ACHN (cell line): ENCODE data around the gene EHMT2.
"Not testable (repeated sequence)": the region's sequence is repeated elsewhere in the genome, so short reads cannot be mapped to it uniquely, and the experiment has no call there.

Experiments
- DNase-seq: peaks from one replicate; pipeline ENCODE4 v3.0.0-alpha.2; 2015
- in situ Hi-C: cut with HindIII; loops from 2 replicates; pipeline ENCODE4 v1.10.0; 2017; ENCODE audit warnings: low sequenced_read_pairs, low pct_ligation_motif_present, low pct_unique_long_range_greater_than_20kb

Gene EHMT2

DNA sequence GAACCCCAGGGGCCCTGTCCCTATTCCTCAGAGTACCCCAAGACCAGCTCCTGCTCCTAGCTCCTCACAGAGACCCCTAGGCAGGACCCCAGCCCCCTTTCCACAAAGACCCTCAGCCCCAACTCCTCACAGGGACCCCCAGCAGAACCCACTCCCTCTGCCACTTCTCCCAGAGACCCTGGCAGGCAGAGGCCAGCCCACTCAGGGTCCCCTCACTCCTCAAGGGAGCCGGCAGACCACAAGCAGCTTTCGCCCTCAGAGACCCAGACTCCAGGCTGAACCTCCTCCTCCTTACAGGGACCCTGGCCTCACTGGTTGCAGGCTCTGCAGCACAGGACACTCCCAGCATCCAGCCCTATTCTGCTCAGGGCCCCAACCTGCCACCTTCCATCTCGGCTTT lies 19.3 kb downstream of the EHMT2 start:
- DNase-seq: no peak
- in situ Hi-C loops: no loop called here

DNA sequence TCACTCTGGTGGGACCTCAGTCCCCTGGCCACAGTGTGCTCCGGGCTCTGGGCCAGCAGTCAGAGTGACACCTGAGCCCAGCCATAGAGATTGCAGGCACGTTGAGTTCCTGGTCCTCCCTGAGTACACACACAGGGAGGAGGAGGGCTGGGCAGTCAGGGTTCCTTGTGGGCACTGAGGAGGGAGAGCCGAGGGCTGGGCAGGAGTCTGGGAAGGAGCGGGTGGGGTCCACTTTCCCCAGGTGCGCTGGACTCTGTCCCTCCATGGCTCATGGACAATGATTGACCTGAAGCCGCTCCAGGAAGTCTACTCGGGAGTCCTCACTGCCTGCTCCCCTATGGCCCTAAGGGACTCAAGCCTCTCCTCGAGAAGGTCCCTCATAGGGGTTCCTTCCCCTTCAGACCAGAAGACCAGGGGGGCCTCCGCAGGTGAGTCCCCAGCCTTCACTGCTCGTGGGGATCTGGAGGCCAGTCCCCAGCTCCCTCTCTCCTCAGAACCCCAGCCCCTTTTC lies 19.8 kb downstream of the EHMT2 start:
- in situ Hi-C loops: no loop called here
- no peak for DNase-seq

DNA sequence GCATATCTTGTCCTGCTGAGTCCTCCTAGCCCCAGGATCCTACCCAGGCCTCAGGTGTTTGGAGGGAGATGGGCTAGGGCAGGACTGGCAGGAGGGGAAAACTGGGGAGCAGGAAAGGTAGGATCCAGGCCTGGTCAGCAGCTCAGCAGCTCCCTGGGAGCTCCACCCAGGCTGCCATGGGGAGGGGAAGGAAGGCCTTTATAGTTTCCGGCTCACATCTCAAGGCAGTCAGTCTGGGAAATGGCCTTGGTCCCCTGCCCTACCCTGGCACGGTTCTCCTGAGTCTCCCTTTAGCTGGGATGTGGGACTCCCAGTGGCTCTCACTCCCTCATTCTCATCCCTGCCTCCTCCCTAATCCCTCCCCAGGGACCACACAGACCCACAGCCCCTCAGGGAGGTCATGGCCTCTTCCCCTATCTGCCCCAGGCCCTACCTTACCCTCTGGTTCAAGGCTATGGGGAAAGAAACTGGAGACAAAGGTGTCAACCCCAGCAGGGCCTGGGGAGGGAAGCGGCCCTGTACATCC lies 20.3 kb downstream of the EHMT2 start:
- DNase-seq: no peak
- in situ Hi-C loops: no loop called here

DNA sequence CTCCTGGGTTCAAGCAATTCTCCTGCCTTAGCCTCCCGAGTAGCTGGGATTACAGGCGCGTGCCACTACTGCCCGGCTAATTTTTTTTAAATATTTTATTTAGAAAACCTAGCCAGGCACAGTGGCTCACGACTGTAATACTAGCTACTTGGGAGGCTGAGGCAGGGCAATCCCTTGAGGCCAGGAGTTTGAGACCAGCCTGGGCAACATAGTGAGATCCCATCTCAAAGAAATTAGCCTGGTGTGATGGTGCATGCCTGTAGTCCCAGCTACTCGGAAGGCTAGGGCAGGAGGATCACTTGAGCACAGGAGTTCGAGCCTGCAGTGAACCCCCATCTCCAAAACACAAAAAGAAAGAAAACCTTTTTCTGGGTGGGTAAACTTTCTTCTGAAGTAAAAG lies 21.1 kb downstream of the EHMT2 start:
- in situ Hi-C loops: no loop called here
- no peak for DNase-seq

DNA sequence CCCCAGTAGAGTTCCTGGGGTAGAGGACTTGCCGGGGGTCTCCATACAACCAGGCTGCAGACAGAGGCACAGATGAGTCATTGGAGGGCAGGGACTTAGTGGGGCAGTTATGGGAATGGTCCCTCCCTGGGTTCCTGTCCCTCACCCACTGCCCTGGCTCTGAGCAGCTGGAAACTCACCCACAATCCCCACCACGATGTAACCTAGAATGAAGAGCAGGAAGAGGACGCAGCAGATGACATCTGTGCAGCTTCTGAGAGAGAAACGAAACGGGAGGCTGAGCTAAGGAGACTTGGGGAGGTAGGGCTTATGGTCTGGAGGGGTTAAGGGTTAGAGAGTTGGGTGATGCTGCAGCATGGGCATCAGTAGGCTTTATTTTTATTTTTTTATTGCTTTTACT lies 21.6 kb downstream of the EHMT2 start:
- in situ Hi-C loops: no loop called here
- DNase-seq: no peak

DNA sequence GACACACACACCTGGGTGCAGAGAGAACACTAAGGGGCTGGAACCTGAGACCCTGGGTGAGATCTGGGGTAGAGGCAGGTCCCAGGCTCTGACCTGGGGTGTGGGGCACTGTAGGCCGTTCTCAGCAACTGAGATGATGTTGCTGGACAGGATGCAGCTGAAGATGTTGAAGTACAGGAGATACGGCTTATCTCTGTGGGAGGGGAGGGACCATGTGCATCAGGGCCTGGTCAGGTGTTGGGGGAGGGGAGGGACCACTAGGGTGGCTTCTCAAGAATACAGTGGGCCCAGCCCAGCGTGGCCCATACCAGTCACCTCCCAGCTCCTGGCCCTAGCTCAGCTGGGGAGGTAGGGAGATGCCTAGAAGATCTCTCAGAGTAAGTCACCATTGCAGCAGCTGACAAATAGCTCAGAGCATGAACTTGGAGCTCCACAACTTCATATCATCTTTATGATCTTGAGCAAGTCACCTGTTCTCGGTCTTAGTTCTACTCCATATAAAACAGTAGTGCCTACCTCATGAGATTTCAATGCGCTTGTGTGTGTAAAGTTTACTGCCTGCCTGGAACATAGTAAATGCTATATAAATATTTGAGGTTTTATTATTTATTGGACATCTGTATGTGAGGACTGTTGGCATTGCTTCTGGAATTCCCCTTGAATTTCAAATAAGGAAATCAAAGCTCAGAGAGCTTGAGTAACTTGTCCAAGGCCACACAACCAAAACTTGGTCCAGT lies 22.5 kb downstream of the EHMT2 start:
- DNase-seq: no peak
- in situ Hi-C loops: no loop called here

DNA sequence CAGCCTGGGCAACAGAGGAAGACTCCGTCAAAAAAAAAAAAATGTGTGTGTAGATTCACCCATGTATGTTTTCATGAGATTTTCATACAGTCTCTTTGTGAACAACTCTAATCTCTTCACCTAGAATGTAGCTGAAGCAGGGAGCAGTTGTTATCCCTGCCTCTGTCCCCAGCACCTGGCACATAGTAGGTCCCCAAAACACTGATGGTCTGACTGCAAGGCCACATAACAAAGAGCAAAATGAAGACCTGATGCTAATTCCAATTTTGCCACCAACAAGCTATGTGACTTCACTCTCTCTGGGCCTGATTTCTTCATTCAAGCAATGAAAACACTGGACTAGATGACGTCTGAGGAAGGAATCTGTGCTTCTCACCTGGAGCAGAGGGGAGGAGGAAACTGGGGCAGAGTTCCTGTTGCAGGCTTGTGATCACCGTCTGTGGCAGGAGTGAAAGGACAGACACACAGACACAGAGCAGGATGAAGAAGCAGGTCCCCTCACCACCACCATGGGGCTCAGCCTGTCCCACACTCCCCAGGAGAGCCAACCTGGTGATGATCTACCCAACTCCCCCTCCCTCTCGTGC lies 23.3 kb downstream of the EHMT2 start:
- no peak for DNase-seq
- in situ Hi-C loops: no loop called here

DNA sequence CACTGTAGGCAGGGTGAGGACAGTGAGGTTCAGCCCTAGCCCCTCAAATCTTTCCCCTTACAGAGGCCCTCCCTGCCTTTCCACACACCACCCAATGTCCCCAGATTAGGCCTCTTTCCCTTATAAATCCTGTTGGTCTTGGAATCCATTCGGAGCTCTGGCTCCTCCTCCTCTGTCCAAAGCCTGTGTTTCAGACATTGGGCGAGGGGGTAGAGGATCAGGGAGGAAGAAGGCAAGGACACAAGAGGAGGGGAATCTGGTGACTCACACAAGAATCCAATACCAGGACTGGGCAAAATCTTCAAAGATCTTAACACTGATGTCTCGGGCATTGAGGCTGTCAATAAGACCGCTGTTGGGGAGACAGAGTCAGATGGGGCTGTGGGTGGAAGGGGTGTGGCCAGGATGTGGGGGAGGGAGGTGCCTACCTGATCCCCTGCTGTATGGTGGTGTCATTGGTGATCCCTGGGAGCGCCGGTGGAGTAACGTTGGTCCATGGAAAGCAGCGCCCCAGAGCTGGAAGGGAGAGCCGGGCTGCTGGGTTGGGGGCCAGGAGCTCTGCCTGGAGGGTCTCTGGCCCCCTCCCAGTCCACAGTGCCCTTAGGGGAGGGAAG lies 26.3 kb downstream of the EHMT2 start:
- in situ Hi-C loops: no loop called here
- DNase-seq: peak; percentile 56

DNA sequence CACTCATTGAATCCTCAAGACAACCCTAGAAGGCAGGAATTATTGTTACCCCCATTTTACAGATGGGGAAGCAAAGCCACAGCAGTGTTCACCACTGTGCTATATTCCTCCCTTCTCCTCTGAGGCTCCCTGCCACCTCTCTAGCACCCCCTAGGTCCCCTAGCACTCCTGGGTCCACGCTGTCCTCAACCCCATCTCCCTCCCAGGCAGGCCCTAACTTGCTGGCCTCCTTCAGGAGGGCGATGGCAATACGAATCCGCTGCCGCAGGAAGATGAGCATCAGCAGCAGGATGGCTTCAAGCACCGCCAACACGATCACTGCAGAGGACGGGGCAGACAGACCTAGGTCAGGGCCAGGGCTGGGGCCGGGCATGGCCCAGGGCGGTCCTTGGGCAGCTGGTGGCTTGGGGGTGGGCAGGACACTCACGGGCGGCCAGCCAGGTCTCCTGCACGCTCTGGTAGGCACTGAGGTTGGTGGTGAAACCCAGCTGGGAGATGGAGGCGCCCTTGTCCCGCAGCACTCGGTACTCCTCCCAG lies 27.0 kb downstream of the EHMT2 start:
- peak; percentile 60 for DNase-seq
- in situ Hi-C loops: no loop called here

DNA sequence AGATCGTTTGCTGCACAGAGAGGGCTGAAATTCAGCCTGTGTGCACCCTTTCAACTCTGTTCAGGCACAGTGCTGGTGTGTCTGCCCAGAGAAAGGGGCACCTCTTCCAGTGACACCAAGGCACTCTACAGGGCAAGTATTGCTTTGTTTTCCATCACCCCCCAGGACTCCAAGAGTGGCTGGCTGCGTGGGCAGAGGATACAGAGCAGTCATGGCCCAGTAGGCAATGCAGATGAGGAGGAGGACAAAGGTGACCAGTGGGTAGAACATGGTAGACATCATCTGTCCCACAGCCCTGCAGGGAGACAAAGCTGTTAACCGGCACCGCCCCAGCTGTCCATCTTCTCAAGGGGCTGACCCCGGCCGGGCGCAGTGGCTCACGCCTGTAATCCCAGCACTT lies 28.2 kb downstream of the EHMT2 start:
- in situ Hi-C loops: no loop called here
- no peak for DNase-seq

DNA sequence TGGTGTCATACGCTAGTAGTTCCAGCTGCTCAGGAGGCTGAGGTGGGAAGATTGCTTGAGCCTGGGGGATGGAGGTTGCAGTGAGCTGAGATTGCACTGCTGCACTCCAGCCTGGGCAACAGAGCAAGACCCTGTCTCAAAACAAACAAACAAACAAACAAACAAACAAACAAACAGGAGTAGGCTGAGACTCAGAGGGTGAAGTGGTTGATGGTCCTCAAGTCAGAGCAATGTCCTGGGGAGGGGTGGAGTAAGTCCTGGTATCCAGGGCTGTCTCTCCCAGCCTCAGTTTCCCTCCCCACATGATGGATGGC lies 28.9 kb downstream of the EHMT2 start:
- in situ Hi-C loops, DNase-seq: not testable (repeated sequence)

DNA sequence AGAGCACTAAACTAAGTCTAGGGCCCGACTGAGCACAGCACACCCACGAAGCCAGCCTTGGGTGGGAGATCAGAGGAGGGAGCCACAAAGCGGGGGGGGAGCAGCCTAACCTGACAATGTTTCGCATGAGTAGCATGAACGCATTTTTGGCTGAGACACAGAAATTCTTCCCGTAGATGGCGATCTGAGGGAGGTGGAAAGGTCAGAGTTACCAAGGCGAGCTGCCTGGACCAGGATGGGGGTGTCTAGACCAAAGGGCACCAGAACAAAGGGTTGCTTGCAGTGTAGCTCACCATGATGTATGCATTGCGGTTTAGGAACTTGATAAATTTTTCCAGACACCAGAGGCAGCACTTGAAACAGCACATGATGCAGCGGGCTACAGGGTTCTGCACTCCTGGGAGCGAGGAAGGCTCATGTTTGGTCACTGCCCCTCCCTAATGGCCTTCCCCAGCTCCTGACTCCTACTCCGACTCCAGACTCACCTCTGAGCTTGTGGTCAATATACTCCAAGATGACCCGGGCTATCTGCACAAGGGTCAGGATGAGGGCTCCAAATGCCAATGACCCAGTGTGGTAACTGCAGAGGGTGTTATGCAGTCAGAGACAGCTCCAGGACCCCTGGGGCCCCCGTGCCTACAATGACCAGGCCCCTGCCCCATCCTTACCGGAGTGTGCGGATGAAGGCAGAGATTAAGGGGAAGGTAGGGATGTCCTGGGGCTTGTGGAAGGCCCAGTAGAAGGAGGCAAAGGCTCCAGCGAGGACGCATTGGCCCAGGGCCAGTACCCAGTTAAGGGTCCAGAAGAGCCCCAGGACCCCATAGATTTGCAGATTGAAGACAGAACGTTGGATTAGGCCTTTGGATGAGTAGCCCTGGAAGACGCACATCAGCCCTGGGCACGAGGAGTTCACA lies 32.0 kb downstream of the EHMT2 start:
- in situ Hi-C loops: no loop called here
- peak; percentile 87 for DNase-seq

DNA sequence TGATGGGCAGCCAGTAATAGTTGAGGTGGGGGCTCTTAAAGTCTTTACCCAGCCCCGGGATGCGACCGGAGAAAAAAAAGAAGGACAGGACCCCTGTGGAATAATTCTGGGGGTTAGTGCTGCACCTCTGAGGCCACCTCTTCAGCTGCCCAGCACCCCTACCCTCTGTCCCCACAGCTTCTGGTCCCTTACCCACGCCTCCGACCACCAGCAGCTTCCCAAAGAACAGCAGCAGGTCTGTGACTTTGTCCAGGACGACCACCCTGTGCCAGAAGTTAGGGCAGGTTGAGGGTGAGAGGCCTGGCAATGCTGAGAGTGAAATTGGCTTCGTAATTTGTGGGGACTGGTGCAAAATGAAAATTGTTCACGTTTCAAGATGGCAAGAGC lies 32.7 kb downstream of the EHMT2 start:
- no peak for DNase-seq
- in situ Hi-C loops: no loop called here

DNA sequence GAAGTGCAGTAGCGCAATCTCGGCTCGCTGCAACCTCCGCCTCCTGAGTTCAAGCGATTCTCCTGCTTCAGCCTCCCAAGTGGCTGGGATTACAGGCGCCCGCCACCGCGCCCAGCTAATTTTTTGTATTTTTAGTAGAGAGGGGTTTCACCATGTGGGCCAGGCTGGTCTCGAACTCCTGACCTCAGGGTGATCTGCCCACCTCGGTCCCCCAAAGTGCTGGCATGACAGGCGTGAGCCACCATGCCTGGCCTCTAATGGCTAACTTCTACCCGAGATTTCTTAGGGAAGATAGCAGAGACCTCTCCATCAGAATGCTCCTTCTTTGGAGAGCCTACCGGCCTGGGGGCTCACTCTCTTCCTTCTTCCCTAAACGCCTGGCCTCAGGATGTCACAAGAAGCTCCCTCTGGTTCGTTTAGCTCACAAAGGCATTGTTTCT lies 33.4 kb downstream of the EHMT2 start:
- DNase-seq, in situ Hi-C loops: not testable (repeated sequence)

DNA sequence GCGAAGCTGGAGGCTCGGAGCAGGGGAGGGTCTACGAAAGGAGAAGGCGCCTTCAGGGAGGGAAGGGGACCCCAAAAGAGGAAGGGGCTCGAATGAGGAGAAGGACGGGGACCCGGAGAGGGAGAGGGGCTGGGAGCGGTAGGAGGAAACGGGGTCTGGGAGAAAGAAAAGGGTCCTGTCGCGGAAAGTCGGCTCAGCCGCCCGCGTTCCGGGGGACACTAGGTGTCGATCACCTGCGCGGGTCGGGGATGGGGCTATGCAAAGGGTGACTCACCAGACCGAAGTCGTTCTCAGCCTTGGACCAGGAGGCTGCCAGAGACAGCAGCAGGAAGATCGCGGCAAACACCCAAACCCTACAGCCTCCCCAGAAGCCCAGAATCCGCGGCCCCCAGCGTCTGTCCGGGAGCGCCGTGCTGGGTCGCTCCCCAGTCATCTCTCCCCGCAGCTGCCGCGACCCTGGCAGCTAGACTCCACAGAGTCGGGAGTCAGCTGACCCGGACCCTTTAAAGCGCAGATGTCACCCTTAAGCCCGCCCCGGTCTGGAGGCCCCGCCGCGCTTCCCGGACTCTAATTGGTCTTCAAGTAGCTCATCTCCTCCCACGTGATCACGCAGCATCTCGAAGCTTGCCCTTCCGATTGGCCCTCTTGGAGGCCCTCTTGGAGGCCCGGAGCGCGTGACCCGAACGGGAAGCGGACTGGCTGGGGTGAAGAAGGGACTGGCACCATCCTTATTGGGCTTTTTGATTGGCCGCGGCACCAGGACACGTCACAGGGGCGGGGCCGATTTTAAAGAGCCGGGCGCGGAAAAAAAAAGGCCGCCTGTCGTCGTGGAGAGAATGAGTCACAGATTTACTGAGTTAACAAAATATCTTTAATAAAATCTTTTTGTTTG lies 34.9 kb downstream of the EHMT2 start, which contains the start of gene NEU1:
Gene NEU1 (minus strand): TSS at position 478 of the 892 bp plus-strand sequence. CDS start 45 bp downstream, at position 433.
- in situ Hi-C loops: no loop called here
- DNase-seq: peak; percentile 100

DNA sequence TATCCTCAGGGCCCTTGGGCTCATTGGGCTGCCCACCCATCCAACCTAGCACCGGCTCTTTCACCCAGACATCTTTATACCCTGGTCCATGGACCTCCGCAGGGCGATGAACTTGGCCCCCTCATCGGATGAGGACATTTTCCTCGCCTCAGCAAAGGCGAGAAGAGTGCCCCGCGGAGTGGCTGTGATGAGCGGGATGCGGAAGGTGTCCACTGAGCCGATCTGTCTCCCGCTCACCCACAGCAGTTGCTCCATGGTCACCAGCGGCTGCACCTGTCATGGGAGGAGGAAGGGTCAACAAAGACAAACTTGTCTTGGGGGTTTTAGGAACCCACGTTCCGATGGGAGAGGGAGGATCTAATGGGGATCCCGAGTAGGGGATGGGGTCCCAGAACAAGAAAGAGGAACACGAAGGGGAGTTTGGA lies 35.6 kb downstream of the EHMT2 start:
- DNase-seq: no peak
- in situ Hi-C loops: no loop called here

DNA sequence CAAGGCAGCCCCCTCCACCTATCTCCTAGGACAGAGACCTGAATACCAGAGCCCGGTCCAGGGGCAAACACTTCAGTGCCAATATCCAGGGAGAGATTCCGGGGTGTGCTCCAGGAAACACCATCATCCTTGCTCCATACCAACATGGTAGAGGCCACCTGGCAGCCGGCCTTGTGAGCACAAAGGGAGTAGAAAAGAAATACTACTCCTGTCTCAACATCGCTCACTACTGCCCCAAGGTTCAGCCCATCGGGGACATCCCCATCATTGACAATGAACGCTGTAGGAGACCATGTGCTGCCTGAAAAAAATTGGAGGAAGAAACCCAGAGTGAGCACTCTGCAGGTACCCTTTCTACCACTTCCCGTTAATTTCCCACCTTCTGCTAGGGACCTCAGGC lies 36.3 kb downstream of the EHMT2 start:
- in situ Hi-C loops: no loop called here
- DNase-seq: no peak
